PFSK-1 (cell line): Measurements from ENCODE around the gene FAM20A.

Experiments used
- POLR2AphosphoS5 ChIP-seq: IDR thresholded peaks from 2 replicates; pipeline ENCODE4 v1.6.1; 2012; ENCODE audit warnings: low read depth, mild to moderate bottlenecking, control low read depth, low read length, moderate library complexity
- SIN3A ChIP-seq: IDR thresholded peaks from 2 replicates; pipeline ENCODE4 v1.6.1; 2012; ENCODE audit warnings: mild to moderate bottlenecking, low read length, moderate library complexity, borderline replicate concordance; ENCODE audit not compliant: insufficient read depth
- TAF1 ChIP-seq: IDR thresholded peaks from 2 replicates; pipeline ENCODE4 v1.6.1; 2012; ENCODE audit warnings: low read length, control low read depth, borderline replicate concordance; ENCODE audit not compliant: insufficient read depth
- TF ChIP-seq, protein P1 (sequence below), 2 experiments: IDR thresholded peaks; 2 replicates each; pipeline versions ENCODE4 v1.6.1 to v1.8.0; 2011 to 2012; ENCODE audit warnings: low read depth in 2 of 2, low read length in 2 of 2, control low read depth in 1 of 2, inconsistent platforms in 1 of 2, mild to moderate bottlenecking in 1 of 2, moderate library complexity in 1 of 2; ENCODE audit not compliant: insufficient read depth in 1 of 2

DNA sequence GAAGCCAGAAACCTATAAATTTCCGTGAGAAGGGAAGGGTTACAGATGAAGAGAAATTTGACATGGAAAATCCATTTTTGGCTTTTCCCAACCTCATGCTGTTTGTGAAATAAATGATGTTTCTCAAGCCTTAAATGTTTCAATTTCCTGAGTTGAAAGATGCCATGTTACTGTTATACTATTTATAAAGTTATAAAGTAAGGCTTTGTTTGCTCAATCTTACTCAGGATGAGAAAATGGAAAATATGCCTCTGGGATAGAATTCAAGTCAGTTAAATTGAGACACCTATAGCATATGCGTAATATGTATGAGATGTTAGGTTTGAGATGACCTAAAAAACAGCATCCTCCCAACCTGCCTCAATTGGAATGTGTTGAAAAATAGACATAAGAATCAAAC is 19.9 kb upstream of the FAM20A start:
- TF ChIP-seq, protein P1, sequence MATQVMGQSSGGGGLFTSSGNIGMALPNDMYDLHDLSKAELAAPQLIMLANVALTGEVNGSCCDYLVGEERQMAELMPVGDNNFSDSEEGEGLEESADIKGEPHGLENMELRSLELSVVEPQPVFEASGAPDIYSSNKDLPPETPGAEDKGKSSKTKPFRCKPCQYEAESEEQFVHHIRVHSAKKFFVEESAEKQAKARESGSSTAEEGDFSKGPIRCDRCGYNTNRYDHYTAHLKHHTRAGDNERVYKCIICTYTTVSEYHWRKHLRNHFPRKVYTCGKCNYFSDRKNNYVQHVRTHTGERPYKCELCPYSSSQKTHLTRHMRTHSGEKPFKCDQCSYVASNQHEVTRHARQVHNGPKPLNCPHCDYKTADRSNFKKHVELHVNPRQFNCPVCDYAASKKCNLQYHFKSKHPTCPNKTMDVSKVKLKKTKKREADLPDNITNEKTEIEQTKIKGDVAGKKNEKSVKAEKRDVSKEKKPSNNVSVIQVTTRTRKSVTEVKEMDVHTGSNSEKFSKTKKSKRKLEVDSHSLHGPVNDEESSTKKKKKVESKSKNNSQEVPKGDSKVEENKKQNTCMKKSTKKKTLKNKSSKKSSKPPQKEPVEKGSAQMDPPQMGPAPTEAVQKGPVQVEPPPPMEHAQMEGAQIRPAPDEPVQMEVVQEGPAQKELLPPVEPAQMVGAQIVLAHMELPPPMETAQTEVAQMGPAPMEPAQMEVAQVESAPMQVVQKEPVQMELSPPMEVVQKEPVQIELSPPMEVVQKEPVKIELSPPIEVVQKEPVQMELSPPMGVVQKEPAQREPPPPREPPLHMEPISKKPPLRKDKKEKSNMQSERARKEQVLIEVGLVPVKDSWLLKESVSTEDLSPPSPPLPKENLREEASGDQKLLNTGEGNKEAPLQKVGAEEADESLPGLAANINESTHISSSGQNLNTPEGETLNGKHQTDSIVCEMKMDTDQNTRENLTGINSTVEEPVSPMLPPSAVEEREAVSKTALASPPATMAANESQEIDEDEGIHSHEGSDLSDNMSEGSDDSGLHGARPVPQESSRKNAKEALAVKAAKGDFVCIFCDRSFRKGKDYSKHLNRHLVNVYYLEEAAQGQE (IDR thresholded peaks at IDR 0.05; ENCODE audit: insufficient read depth in 1 of 2, low read depth in 2 of 2, low read length in 2 of 2) = no peak
- TF ChIP-seq POLR2AphosphoS5 = no peak
- no peak for TF ChIP-seq SIN3A
- TF ChIP-seq TAF1 = no peak
